GM11168 (cell line): ENCODE data around the gene SBF2.
"Not testable (repeated sequence)": the region's sequence is repeated elsewhere in the genome, so short reads cannot be mapped to it uniquely, and the experiment has no call there.

Experiments
- in situ Hi-C: fragments of 300-500 bp; cut with MboI; formaldehyde crosslinking; loops from one replicate; pipeline ENCODE4 v1.12.0; 2022; ENCODE audit warnings: low sequenced_read_pairs; ENCODE audit not compliant: unreplicated experiment

Gene SBF2

DNA sequence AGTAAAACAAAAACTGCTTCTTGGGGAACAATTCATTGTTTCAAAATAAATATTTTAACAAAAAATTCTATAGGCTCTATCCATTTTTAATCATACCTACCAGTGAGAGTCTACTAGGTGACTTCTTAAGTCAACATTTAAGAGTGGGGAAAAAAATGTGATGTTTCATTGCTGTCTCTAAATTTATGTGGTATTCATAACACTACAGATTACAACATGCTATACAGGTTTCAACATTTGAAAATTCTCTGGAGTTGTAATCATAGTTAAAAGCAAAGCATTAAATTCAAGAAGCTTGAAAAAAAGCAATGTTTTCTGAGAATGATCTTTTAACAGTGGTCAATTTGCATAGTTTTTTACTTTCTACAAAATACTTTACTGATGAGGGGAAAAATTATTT, 18.3 kb downstream of the SBF2 start:
- in situ Hi-C loops, result no loop called here

DNA sequence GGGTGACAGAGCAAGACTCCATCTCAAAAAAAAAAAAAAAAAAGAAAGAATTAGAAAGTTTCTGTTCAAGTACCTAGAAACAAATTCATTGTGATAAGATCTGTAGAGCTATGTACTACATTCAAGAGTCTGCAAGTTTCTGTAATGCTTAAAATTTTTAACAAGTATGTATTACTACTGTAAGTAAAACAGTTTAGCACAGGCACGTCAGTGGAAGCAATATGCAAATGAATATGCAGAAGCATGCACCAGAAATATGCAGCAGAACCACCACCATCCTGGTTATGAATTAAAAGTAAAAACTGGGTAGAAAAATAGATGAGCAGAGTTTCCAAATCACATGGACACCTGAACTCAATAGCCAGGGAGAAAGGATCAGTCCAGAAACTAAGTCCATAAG, 19.3 kb downstream of the SBF2 start:
- in situ Hi-C loops, result no loop called here

DNA sequence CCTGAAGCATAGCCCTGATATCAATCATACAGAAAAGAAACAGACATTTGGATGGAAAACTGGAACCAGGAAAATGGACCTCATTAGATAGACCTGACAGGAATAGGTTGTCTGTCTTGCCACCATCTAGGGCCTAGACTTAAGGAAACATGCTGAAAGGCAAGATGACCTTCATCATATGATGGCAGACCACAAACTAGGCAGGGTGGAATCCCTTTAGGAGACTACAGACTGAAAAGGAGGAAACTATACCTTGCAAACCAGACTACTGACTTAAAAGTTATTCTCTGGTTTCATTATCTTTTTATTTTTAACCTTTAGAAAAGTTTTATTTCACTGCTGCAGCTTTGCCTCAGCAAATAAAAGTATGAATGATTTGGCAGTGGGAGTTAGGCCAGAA, 20.3 kb downstream of the SBF2 start:
- in situ Hi-C loops, result no loop called here

DNA sequence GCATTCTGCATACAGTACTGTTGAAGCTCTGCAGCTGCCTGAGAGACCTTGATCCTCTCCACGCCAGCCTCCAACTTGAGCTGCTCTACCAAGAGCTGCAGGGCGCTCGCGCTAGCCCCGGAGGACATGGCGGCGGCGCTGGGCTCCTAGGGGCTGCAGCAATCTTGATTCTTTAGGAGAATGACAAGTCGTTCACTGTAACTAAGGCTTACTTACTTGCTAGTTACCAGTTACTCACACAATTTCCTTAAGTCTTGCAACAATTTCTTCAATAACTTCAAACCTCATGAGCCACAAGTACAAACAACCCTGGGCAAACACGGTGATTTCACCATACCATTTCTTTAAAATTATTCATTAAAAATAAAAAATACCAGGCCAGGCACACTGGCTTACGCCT, 21.9 kb downstream of the SBF2 start:
- in situ Hi-C loops, result no loop called here

DNA sequence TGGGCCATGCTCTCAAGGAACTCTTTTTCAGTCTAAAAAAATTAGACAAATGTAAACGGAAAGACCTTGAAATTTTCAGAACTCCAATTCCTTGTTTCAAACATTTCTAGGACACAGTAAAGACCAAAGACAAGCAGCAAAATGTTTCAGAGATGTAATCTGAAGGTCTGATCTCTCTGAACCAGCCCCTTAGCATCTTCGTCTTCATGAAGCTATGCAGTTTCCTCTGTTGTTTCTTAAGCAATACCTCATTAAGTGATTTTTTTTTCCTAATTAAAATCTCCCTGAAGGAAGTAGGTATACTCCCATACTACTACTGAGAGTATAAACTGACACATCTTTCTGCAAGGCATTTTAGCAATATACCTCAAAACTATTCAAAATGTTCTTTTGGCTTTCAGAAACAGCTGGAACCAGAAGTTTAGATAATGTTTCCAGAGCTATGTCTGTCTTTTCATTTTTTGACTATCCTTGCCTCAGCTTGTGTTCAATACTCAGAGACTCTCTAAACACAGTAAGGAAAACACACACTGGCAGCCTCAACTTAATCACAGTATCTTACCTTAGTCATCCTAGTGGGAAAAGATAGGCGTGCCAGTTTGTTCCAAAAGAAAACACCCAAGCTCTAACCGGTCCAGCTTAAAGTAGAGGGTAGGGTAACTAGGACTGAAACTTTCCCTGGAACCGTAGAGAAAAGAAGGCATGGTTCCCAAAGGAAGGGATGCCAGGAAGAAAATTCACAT, 25.1 kb downstream of the SBF2 start:
- in situ Hi-C loops, result no loop called here

DNA sequence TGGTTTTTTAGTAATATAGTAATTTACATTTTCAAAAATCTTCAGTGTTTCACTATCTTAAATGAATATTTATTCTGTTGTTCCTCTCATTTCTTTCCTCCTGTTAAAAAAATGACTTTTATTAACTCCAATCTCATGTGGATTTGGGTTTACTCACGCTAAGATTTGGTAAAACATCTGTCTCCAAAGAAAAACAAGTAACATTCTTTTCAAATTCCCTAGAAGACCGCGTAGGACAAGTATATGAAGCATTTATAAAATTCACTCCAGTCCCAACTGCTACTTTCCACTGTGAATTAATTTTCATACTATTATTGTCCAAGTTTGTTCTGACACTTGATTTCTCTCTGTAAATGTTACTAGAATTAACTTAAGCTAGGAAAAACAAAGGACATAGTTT, 26.2 kb downstream of the SBF2 start:
- in situ Hi-C loops, result no loop called here

DNA sequence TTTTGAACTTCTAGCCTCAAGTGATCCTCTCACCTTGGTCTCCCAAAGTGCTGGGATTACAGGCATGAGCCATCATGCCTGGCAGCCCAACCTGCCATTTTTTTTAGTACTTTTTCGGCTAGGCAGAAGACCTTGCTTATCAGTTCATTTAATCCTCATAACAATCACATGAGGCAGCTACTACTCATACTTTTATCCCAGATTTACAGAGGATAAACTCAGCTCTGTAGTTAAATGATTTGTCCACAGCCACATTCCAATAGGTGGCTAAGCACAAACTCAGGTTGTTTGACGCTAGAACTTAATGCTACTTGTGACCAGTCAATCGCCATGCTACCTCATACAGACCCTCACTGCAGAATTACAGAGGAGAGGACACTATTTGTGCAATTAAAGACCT, 28.1 kb downstream of the SBF2 start:
- in situ Hi-C loops, result no loop called here

DNA sequence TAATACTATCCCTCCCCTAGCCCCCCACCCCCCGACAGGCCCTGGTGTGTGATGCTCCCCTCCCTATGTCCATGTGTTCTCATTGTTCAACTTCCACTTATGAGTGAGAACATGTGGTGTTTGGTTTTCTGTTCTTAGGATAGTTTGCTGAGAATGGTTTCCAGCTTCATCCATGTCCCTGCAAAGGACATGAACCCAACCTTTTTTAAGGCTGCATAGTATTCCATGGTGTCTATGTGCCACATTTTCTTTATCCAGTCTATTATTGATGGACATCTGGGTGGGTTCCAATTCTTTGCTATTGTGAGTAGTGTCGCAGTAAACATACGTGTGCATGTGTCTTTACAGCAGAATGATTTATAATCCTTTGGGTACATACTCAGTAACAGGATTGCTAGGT, 29.3 kb downstream of the SBF2 start:
- in situ Hi-C loops, result not testable (repeated sequence)

DNA sequence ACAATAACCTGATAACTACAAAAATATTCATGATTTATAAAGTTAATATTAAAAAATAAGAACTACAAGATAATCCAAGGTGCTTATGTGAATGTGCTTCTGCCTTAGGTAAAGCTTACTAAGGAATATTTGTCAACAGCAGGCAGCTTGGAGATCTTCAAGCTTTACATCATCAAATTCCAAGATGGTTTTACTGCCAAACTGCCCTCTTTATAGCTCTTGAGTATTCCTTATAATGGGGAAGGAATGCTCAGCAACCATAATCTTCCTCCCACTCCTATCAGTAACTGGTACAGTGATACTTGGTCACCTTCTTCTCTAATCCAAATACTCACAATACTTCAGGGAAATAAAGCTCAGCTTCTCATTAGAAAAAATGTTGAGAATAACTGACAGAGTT, 30.1 kb downstream of the SBF2 start:
- in situ Hi-C loops, result no loop called here

DNA sequence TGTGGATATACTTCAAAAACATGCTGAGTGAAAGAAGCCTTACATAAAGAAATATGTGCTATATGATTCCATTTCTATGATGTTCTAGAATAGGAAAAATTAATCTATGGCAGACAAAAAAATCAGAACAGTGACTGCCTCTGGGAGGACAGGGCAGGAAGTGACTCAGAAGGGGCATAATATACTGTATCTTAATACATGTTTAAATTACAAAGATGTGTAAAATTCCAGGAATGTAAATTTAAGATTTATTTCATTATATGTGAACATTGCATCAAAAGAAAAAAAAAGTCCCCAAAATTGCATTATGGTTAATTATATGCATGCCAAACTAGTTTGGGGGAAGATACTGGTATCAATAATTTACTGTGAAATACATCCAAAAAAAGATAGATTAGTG, 32.2 kb downstream of the SBF2 start:
- in situ Hi-C loops, result no loop called here

DNA sequence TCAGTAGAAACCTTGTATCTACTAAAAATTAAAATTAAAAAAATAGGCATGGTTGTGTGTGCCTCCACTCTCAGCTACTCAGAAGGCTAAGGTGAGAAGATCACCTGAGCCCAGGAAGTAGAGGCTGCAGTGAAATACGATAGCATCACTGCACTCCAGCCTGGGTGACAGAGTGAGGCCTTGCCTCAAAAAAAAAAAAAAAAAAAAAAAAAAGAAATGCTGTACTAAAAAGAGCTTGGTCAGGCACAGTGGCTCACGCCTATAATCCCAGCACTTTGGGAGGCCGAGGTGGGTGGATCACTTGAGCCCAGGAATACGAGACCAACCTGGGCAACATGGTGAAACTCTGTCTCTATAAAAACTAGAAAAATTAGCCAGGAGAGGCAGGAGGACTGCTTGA, 36.5 kb downstream of the SBF2 start:
- in situ Hi-C loops, result no loop called here

DNA sequence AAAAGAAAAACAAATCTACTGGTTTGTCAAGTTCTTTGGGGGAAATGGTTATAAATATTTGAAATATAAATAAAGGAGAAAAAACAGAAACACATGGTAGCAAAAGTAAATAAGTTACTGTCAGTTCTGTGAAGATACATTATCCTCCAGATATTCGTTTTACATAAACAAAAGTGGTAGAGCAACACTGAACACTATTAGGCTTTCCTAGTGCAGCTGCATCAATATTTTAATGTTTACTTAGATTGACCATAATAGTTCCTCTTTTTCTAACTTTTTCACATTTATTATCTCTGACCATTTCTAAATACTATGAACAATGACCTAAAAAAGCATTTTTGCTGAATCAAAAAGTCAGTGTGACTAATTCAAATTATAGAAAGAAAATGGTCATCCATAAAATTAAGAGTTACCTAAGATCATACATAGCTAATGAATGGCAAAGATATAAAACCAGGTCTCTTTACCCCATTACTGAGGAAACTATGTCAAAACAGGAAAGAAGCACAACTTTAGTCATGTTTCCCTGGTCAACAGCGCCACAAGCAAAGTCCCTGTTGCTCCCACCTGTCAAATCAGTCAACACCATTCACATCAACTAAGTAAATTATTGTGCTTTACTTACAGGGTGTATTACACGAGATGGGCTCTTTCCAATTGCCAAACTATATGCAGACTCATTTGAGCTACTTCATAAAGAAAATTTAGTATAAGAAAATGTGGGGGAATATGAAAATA, 38.5 kb downstream of the SBF2 start:
- in situ Hi-C loops, result no loop called here

DNA sequence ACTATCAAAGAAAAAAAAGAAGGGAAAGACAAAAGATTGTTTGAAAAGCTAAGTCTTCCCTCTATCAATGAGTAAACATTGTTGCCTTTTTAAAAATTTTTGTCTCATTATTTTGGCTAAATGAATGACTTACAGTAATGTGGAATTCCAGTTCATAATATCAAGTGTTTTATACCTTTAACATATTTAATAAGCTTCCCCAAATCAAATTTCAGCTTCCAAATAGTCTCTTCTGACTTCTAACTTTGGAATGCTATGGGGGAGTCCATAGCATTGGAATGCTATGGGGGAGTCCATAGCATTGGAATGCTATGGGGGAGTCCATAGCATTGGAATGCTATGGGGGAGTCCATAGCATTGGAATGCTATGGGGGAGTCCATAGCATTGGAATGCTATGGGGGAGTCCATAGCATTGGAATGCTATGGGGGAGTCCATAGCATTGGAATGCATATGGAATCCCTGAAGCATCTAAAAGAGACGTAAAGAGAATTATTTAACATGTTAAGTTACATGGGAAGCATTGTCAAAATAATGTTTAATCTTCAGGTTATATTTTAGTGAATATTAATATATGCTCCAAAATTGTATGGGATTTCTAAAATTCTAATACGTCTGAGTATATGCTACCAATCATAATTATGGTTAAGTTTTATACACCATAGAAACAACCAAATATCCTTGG, 44.4 kb downstream of the SBF2 start:
- in situ Hi-C loops, result not testable (repeated sequence)

DNA sequence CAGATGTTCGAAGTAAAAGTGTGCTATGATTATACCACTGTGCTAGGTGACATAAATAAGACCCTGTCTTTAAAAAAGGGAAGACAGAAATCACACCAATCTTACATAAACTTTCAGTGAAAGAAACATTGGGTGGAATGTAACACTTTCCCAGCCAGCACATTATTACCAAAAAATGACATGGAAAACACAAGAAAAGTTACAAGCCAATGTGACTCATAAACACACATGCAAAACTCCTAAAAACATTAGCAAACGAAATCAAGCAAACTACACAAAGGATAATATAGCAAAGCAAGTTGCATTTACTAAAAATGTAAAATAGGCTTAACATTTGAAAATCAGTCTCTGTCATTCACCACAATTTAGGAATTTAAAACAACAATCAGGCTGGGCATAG, 47.0 kb downstream of the SBF2 start:
- in situ Hi-C loops, result no loop called here

DNA sequence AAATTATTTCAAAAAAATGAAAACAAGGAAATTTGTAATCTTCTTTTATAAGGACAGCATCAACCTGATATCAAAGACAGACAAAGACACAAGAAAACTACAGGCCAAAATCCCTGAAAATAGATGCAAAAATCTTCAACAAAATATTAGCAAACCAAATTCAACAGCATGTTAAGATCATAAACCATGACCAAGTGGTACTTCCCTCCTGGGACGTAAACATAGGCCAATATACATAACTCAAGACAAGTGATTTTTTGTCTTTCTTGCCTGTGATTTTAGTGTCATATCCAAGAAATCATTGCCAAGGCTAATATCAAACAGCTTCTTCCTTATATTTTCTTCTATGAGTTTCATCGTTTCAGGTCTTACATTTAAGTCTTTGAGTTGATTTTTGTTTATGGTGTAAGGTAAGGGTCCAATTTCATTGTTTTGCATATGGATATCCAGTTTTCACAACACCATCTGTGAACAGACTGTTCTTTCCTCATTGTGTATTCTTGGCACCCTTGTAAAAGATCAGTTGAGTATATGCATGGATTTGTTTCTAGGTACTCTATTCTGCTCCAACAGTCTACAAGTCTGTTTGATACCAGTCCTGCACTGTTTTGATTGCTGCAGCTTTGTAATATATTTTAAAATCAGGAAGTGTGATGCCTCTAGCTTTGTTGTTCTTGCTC, 50.0 kb downstream of the SBF2 start:
- in situ Hi-C loops, result no loop called here

DNA sequence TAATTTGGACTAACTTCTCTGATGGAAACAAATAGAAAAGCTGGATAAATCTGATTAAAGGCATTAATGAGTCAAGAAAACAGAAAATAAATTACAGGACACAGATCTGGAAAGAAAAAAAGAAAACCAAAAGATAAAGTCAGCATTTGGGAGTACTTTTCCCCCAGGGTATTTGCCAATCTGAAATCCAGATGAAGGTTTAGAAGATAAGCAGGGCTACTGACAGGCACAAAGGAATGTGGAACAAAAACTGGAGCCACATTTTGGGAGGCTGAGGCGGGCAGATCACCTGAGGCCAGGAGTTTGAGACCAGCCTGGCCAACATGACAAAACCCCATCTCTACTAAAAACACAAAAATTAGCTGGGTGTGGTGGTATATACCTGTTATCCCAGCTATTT, 57.2 kb downstream of the SBF2 start:
- in situ Hi-C loops, result no loop called here

DNA sequence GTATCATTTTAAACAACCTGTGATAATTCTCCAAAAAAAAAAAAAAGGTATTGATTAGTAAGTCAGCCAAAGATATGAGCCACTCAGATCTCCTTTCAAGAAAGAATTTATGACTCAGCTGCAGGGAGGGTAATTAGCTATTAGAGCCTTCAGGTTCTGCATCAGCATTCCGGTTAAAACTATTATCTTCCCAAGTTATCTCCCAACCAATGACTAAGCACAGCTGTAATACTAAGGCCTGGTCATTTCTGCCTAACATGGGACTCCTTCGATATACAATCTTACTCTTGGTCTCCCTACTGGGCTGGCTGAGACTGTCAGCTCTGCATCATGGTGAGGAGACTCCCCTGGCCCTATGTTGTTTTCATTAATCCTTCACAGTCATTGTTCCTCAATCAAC, 60.4 kb downstream of the SBF2 start:
- in situ Hi-C loops, result no loop called here

DNA sequence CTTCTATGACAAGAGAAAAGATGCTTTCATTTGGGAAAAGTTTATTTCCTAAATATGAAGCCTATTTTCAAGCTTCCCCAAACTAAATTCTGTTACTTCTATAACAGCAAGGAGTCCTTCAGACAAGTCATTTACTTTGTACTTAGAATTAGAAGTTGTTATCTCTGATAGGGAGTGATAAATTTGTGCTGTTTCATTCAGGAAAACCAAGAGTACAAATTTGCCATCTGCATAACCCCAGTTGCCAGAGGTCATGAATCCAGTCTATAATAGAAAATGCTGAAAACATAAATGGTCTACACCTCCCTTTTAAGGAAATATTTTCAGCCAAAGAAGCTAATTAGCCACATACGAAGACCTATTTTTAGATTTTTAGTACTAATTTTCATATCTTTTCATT, 61.3 kb downstream of the SBF2 start:
- in situ Hi-C loops, result no loop called here

DNA sequence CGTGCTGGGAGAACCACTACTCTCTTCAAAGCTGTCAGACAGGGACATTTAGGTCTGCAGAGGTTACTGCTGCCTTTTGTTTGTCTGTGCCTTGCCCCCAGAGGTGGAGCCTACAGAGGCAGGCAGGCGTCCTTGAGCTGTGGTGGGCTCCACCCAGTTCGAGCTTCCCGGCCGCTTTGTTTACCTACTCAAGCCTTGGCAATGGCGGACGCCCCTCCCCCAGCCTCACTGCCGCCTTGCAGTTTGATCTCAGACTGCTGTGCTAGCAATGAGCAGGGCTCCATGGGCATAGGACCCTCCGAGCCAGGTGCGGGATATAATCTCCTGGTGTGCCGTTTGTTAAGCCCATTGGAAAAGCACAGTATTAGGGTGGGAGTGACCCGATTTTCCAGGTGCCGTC, 62.2 kb downstream of the SBF2 start:
- in situ Hi-C loops, result not testable (repeated sequence)

DNA sequence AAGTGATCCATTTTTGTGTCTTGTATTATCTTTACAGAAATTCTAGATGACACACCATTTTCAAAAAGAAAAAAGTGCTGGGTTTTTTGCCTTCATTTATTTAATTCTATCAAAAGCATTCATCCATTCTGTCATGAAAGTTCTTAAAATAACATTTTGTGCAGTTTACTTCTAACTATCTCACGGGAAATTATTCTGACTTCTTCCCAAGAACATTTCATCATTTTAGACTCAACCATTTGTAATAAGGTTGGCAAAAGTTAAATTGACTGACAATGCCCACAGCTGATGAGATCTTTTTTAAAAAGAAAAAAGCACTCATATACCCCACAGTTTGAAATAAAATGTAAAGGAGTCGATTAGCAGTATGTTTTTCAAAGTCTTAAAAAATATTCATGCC, 68.5 kb downstream of the SBF2 start:
- in situ Hi-C loops, result no loop called here

DNA sequence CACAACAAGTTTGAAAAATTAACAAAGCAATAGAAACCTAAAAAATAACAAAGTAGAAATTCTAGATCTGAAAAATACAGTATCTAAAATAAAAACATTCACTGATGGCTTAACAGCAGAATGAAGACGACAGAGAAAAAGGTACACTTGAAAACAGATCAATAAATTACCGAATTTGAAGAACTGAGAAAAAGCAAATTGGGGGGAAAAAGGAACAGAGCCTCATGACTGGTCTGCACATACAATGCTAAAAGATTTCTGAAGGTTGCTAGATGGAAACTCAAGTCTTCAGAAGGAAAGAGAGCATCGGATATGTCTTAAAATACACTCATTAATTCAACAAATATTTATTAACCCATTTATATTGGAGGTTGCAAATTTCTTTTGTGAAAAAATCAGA, 71.6 kb downstream of the SBF2 start:
- in situ Hi-C loops, result no loop called here
